NOMO-1 treated with DMSO at 0.1 percent for 48 hours (cell line): ENCODE measurements around the gene CEND1.
A peak's percentile ranks its signal among the peaks of the same experiment; 100 is the strongest.

Source experiments
- DNase-seq: peaks from one replicate; lab custom pipeline; 2025; ENCODE audit not compliant: unreplicated experiment; lab: John Stamatoyannopoulos, UW

The CEND1 gene

GRCh38 chr11:813072-813455 is 23.2 kb upstream of the CEND1 start:
- no peak for DNase-seq

- DNase-seq = no peak
These were observed 22.5 kb upstream of the CEND1 start for GRCh38 chr11:812390-812789.

- no peak for DNase-seq
These were observed 21.8 kb upstream of the CEND1 start for GRCh38 chr11:811446-812245.

GRCh38 chr11:810040-810567 is 20.2 kb upstream of the CEND1 start:
- no peak for DNase-seq

GRCh38 chr11:809287-810039 is 19.6 kb upstream of the CEND1 start, which contains the start of gene RPLP2:
RPLP2 (plus strand) TSS chr11:809967; CDS start chr11:810235, 268 bp downstream.
- DNase-seq = peak; percentile 92

GRCh38 chr11:808427-809286 is 18.8 kb upstream of the CEND1 start:
- DNase-seq = peak; percentile 37

- no peak for DNase-seq
These were observed 14.7 kb upstream of the CEND1 start for GRCh38 chr11:804599-804964.

- DNase-seq = no peak
These were observed 14.1 kb upstream of the CEND1 start for GRCh38 chr11:803770-804598.

- DNase-seq = no peak
These were observed 13.5 kb upstream of the CEND1 start for GRCh38 chr11:803467-803742.

GRCh38 chr11:802693-803466 is 13.0 kb upstream of the CEND1 start:
- DNase-seq = no peak

GRCh38 chr11:802018-802617 is 12.2 kb upstream of the CEND1 start:
- DNase-seq = no peak

- no peak for DNase-seq
These were observed 11.3 kb upstream of the CEND1 start for GRCh38 chr11:801097-801780.

GRCh38 chr11:800473-800872 is 10.6 kb upstream of the CEND1 start:
- DNase-seq = no peak

GRCh38 chr11:799641-800316 is 9.9 kb upstream of the CEND1 start:
- no peak for DNase-seq

- peak; percentile 79 for DNase-seq
These were observed 8.3 kb upstream of the CEND1 start, which contains the start of gene SLC25A22 for GRCh38 chr11:798093-798713. SLC25A22 (minus strand) TSS chr11:798281; CDS start chr11:795006, 3,275 bp downstream.

- DNase-seq = peak; percentile 71
These were observed 7.6 kb upstream of the CEND1 start for GRCh38 chr11:797296-798092.
